Keratinocyte (primary cell): Measurements from ENCODE around the gene GPR107. TPM values are rescaled to one million over a fixed set of nuclear protein-coding genes. Genes with fewer than 3 reads are reported as not detected.

Experiments
- DNase-seq: peaks from one replicate; pipeline ENCODE4 v3.0.0-alpha.2; 2011; ENCODE audit warnings: low read depth, missing footprints, low spot score
- FAIRE-seq: peaks from 2 replicates; lab custom pipeline; 2011; peaks lifted over from hg19 to GRCh38; lab: Jason Lieb, UNC
- H2AFZ ChIP-seq: 2 replicates; pipeline ENCODE4 v1.6.0; 2012; ENCODE audit warnings: low read length, control low read depth, inconsistent platforms; ENCODE audit not compliant: control insufficient read depth
- H3K27ac ChIP-seq: 2 replicates; pipeline ENCODE4 v1.5.1; 2011; ENCODE audit warnings: low read length; ENCODE audit not compliant: control insufficient read depth, insufficient read depth
- H3K27me3 ChIP-seq: 3 replicates; pipeline ENCODE4 v1.6.0; 2011; ENCODE audit warnings: low read length; ENCODE audit not compliant: control insufficient read depth, insufficient read depth; ENCODE audit errors: extremely low read depth
- H3K36me3 ChIP-seq, 2 experiments: 2 replicates in 1 of 2; 3 replicates in 1 of 2; pipeline ENCODE4 v1.5.1; 2011; ENCODE audit warnings: low read length in 2 of 2, mild to moderate bottlenecking in 1 of 2; ENCODE audit not compliant: control insufficient read depth in 2 of 2, insufficient read depth in 2 of 2; ENCODE audit errors: extremely low read depth in 1 of 2
- H3K4me1 ChIP-seq: 3 replicates; pipeline ENCODE4 v1.5.1; 2011; ENCODE audit warnings: low read length; ENCODE audit not compliant: control insufficient read depth, insufficient read depth; ENCODE audit errors: extremely low read depth
- H3K4me2 ChIP-seq: 3 replicates; pipeline ENCODE4 v1.6.0; 2011; ENCODE audit warnings: low read depth, low read length; ENCODE audit not compliant: control insufficient read depth, insufficient read depth; ENCODE audit errors: extremely low read depth
- H3K4me3 ChIP-seq, 3 experiments: fragments of 200-600 bp in 1 of 3; sonication (generic) in 1 of 3; 2 replicates in 2 of 3; 3 replicates in 1 of 3; pipeline ENCODE4 v1.5.1; 2011 to 2016; ENCODE audit warnings: low read length in 3 of 3, mild to moderate bottlenecking in 3 of 3, control low read depth in 2 of 3, inconsistent platforms in 1 of 3, low read depth in 1 of 3, mixed read lengths in 1 of 3, mixed run types in 1 of 3, moderate library complexity in 1 of 3; ENCODE audit not compliant: control insufficient read depth in 2 of 3, insufficient read depth in 2 of 3; ENCODE audit errors: extremely low read depth in 1 of 3
- H3K79me2 ChIP-seq: 2 replicates; pipeline ENCODE4 v1.6.0; 2012; ENCODE audit warnings: low read length; ENCODE audit not compliant: control insufficient read depth, insufficient read depth
- H3K9ac ChIP-seq: 3 replicates; pipeline ENCODE4 v1.6.0; 2011; ENCODE audit warnings: low read length; ENCODE audit not compliant: control insufficient read depth, insufficient read depth; ENCODE audit errors: extremely low read depth
- H3K9me1 ChIP-seq: 3 replicates; pipeline ENCODE4 v1.6.0; 2011; ENCODE audit warnings: low read length; ENCODE audit not compliant: control insufficient read depth, insufficient read depth; ENCODE audit errors: extremely low read depth
- H3K9me3 ChIP-seq: 2 replicates; pipeline ENCODE4 v1.5.1; 2012; ENCODE audit warnings: low read depth, low read length; ENCODE audit not compliant: control insufficient read depth
- H4K20me1 ChIP-seq: 3 replicates; pipeline ENCODE4 v1.6.0; 2011; ENCODE audit warnings: low read length; ENCODE audit not compliant: control insufficient read depth, insufficient read depth; ENCODE audit errors: extremely low read depth
- EZH2 ChIP-seq: IDR thresholded peaks from one replicate; pipeline ENCODE4 v1.6.1; 2012; ENCODE audit warnings: inconsistent platforms, mild to moderate bottlenecking, low read length, moderate library complexity
- dilution Hi-C: fragments of 300-500 bp; cut with MboI; formaldehyde crosslinking; loops from one replicate; pipeline ENCODE4 v1.7.0; 2020; ENCODE audit warnings: low sequenced_read_pairs; ENCODE audit not compliant: extremely low pct_ligation_motif_present
- polyA plus RNA-seq, 5 experiments: library from polyadenylated mRNA; depleted of rRNA in 3 of 5; stranded (reverse) in 3 of 5; stranded (forward) in 1 of 5; unstranded in 1 of 5; fragments of >200 nt; gene quantifications; 1 replicate in 1 of 5; 2 replicates in 3 of 5; 3 replicates in 1 of 5; pipeline versions ENCODE4 v1.2.1 to v1.2.3, GENCODE V29; 2011 to 2012; ENCODE audit warnings: missing spikeins in 2 of 5, low read depth in 1 of 5, low replicate concordance in 1 of 5
- TF ChIP-seq, protein P1 (sequence below), 3 experiments: IDR thresholded peaks in 1 of 3; conservative IDR thresholded peaks in 1 of 3; optimal IDR thresholded peaks in 1 of 3; 2 replicates in 2 of 3; 3 replicates in 1 of 3; pipeline versions ENCODE3 to v1.5.1; 2011; ENCODE audit warnings: low read length in 3 of 3, mild to moderate bottlenecking in 3 of 3, moderate library complexity in 2 of 3, control low read depth in 1 of 3, inconsistent platforms in 1 of 3; ENCODE audit not compliant: insufficient read depth in 2 of 3; ENCODE audit errors: extremely low read depth in 1 of 3

Gene GPR107
- polyA plus RNA-seq, 1 donor (not counting 4 experiments of a cell fraction or from before 2014, with no cell fraction given) = 27.3 TPM

DNA sequence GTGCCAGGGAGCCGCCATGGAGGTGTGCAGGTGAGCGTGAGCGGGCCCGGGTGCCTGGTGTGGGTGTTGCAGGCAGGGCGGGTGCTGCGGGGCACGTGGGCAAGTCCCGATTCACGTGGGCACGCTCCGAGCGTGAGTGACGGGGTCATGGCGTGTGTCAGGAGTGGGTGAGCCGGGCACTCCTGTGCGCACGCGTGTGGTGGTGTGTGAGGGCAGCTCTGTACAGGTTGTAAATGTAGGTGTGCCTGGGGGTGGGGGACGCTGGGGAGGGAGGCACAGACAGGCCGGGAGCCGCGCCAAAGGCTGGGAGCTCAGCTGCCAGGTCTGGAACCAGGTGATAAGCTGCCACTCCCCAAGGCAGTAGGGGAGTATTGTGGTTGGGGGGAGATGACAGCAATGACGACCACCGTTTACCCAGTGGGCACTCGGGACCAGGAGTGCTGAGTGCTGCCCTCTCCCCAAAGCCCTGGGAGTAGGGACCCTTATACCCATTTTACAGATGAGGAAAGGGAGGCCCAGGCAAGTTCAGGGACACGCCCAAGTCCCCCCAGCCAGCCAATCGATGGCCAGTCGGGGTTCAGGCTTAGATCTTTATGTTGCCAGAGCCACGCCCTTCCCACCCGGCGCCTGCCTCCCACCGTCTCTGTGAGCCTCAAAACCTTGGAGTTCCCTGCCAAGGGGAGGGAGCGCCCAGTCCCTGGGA is 128.1 kb downstream of the GPR107 start:
- H3K9me3 ChIP-seq = no peaks in the 10 kb centered on the region
- no peaks in the 10 kb centered on the region for H3K27me3 ChIP-seq
- H3K9me1 ChIP-seq = peaks cover 8% of the 10 kb centered on the region
- H3K27ac ChIP-seq = no peak overlapping the region
- H3K9ac ChIP-seq = no peak overlapping the region
- FAIRE-seq (peak; percentile 41), DNase-seq (no peak)
- TF ChIP-seq EZH2 = no peak
- TF ChIP-seq, protein P1, sequence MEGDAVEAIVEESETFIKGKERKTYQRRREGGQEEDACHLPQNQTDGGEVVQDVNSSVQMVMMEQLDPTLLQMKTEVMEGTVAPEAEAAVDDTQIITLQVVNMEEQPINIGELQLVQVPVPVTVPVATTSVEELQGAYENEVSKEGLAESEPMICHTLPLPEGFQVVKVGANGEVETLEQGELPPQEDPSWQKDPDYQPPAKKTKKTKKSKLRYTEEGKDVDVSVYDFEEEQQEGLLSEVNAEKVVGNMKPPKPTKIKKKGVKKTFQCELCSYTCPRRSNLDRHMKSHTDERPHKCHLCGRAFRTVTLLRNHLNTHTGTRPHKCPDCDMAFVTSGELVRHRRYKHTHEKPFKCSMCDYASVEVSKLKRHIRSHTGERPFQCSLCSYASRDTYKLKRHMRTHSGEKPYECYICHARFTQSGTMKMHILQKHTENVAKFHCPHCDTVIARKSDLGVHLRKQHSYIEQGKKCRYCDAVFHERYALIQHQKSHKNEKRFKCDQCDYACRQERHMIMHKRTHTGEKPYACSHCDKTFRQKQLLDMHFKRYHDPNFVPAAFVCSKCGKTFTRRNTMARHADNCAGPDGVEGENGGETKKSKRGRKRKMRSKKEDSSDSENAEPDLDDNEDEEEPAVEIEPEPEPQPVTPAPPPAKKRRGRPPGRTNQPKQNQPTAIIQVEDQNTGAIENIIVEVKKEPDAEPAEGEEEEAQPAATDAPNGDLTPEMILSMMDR (optimal IDR thresholded peaks at IDR 0.05 in 1 of 3, IDR thresholded peaks at IDR 0.05 in 1 of 3, conservative IDR thresholded peaks at IDR 0.05 in 1 of 3; ENCODE audit: extremely low read depth in 1 of 3, insufficient read depth in 2 of 3, low read length in 3 of 3) = no peak
- peaks cover 77% of the 10 kb centered on the region for H3K79me2 ChIP-seq
- no peak overlapping the region for H2AFZ ChIP-seq
- H3K4me2 ChIP-seq = no peak overlapping the region
- peaks cover 24% of the 10 kb centered on the region for H3K4me1 ChIP-seq
- peaks cover 27% of the 10 kb centered on the region for H4K20me1 ChIP-seq
- dilution Hi-C loops = no loop called here
- H3K36me3 ChIP-seq = peaks cover 9 to 12% of the 10 kb centered on the region in 2 experiments
- no peak overlapping the region for H3K4me3 ChIP-seq

GRCh38 chr9:130182381-130182909 is 128.7 kb downstream of the GPR107 start:
- Histone ChIP-seq H3K9ac (no peak overlapping the region), H4K20me1 (peaks cover 29% of the 10 kb centered on the region), H3K27ac (no peak overlapping the region), H3K79me2 (peaks cover 76% of the 10 kb centered on the region), H3K27me3 (no peaks in the 10 kb centered on the region), H3K4me2 (no peak overlapping the region), H3K36me3 (peaks cover 6% of the 10 kb centered on the region in 2 experiments), H3K9me1 (peaks cover 8% of the 10 kb centered on the region), H2AFZ (no peak overlapping the region), H3K4me3 (no peak overlapping the region), H3K9me3 (no peaks in the 10 kb centered on the region), H3K4me1 (peaks cover 30% of the 10 kb centered on the region)
- dilution Hi-C loops = no loop called here
- TF ChIP-seq, protein P1 (optimal IDR thresholded peaks at IDR 0.05 in 1 of 3, IDR thresholded peaks at IDR 0.05 in 1 of 3, conservative IDR thresholded peaks at IDR 0.05 in 1 of 3; ENCODE audit: extremely low read depth in 1 of 3, insufficient read depth in 2 of 3, low read length in 3 of 3) = no peak
- TF ChIP-seq EZH2 = no peak
- no peak for FAIRE-seq
- DNase-seq = no peak
